HCT116 (cell line): ENCODE results near the gene ACSF2. TPM values are rescaled to one million over a fixed set of nuclear protein-coding genes. Genes with fewer than 3 reads are reported as not detected.

ENCODE experiments used
- ATAC-seq: fragments of 200-7000 bp; cut with Tn5 transposase; 2 replicates; pipeline ENCODE4 v1.9.1; 2020; ENCODE audit warnings: mild to moderate bottlenecking, moderate library complexity
- BruUV-seq: library from RNA; stranded (reverse); fragments of 400-500 nt; replicated peaks from 2 replicates; lab custom pipeline; 2021; lab: Mats Ljungman, UMichigan
- CTCF ChIA-PET: fragments of 300-600 bp; sonication (Branson Sonifier 250); formaldehyde crosslinking; loops from one replicate; lab custom pipeline; 2021; ENCODE audit warnings: antibody characterized with exemption; lab: Charles Lee
- POLR2A ChIA-PET: fragments of 300-600, 350-600 bp; sonication (Branson Sonifier 250); formaldehyde crosslinking; loops from one replicate; lab custom pipeline; 2021; ENCODE audit warnings: antibody characterized with exemption; lab: Charles Lee
- RAD21 ChIA-PET, 2 experiments: fragments of 300-600 bp; sonication (Branson Sonifier 250); formaldehyde crosslinking; loops; one replicate each; lab custom pipeline; 2023; ENCODE audit warnings: low total read pairs in 2 of 2; ENCODE audit not compliant: uncharacterized antibody in 2 of 2, unreplicated experiment in 2 of 2, low non-redundant PET in 1 of 2; lab: Charles Lee
- DNase-seq: peaks from one replicate; pipeline ENCODE4 v3.0.0-alpha.2; 2010; ENCODE audit warnings: low read depth, low spot score
- H2AFZ ChIP-seq: fragments of 200-600 bp; shearing (Covaris generic), sonication (generic); 2 replicates; pipeline ENCODE4 v1.6.1; 2017; ENCODE audit warnings: low read depth, mixed run types, mixed read lengths, antibody characterized with exemption, low read length; ENCODE audit not compliant: poor library complexity, severe bottlenecking
- H3K27ac ChIP-seq: 2 replicates; pipeline ENCODE4 v1.5.1; 2012; ENCODE audit warnings: low read depth, low read length
- H3K27me3 ChIP-seq: fragments of 200-600 bp; sonication (generic); 2 replicates; pipeline ENCODE4 v1.6.1; 2016; ENCODE audit warnings: mixed run types, low read length, mixed read lengths; ENCODE audit not compliant: insufficient read depth
- H3K36me3 ChIP-seq, 2 experiments: fragments of 200-500 bp in 1 of 2; fragments of 200-600 bp in 1 of 2; sonication (Bioruptor generic) in 1 of 2; sonication (generic) in 1 of 2; 2 replicates each; pipeline versions ENCODE4 v1.5.1 to v1.6.1; 2014 to 2016; ENCODE audit warnings: low read length in 2 of 2, inconsistent platforms in 1 of 2, mixed read lengths in 1 of 2, mixed run types in 1 of 2; ENCODE audit not compliant: insufficient read depth in 2 of 2, control insufficient read depth in 1 of 2
- H3K4me1 ChIP-seq, 2 experiments: fragments of 200-600 bp in 1 of 2; sonication (generic) in 1 of 2; 2 replicates each; pipeline versions ENCODE4 v1.5.1 to v1.6.1; 2012 to 2017; ENCODE audit warnings: low read length in 2 of 2, inconsistent platforms in 1 of 2, mild to moderate bottlenecking in 1 of 2, mixed read lengths in 1 of 2, mixed run types in 1 of 2, moderate library complexity in 1 of 2; ENCODE audit not compliant: insufficient read depth in 2 of 2, control insufficient read depth in 1 of 2
- H3K4me2 ChIP-seq: fragments of 200-600 bp; sonication (generic); 2 replicates; pipeline ENCODE4 v1.6.1; 2017; ENCODE audit warnings: mixed run types, low read length, mixed read lengths
- H3K4me3 ChIP-seq, 2 experiments: fragments of 200-600 bp in 1 of 2; sonication (generic) in 1 of 2; replicated peaks in 1 of 2; 2 replicates each; pipeline ENCODE4 v1.5.1; 2011 to 2016; ENCODE audit warnings: low read length in 2 of 2, control low read depth in 1 of 2, low read depth in 1 of 2, mild to moderate bottlenecking in 1 of 2, mixed read lengths in 1 of 2, mixed run types in 1 of 2
- H3K79me2 ChIP-seq: fragments of 200-600 bp; sonication (generic); 2 replicates; pipeline ENCODE4 v1.6.1; 2017; ENCODE audit warnings: mild to moderate bottlenecking, mixed run types, low read length, moderate library complexity, mixed read lengths; ENCODE audit not compliant: insufficient read depth
- H3K9ac ChIP-seq: fragments of 200-600 bp; sonication (generic); 2 replicates; pipeline ENCODE4 v1.6.1; 2016; ENCODE audit warnings: low read length, mixed read lengths
- H3K9me2 ChIP-seq: fragments of 200-600 bp; sonication (generic), shearing (Covaris generic); 2 replicates; pipeline ENCODE4 v1.6.1; 2017; ENCODE audit warnings: mixed run types, mild to moderate bottlenecking, moderate library complexity; ENCODE audit not compliant: insufficient read depth
- H3K9me3 ChIP-seq, 2 experiments: fragments of 200-500 bp in 1 of 2; fragments of 200-600 bp in 1 of 2; sonication (Bioruptor generic) in 1 of 2; sonication (generic) in 1 of 2; 2 replicates each; pipeline ENCODE4 v1.6.1; 2014 to 2017; ENCODE audit warnings: low read length in 2 of 2, mixed read lengths in 2 of 2, inconsistent platforms in 1 of 2, low read depth in 1 of 2, mild to moderate bottlenecking in 1 of 2, mixed run types in 1 of 2, moderate library complexity in 1 of 2; ENCODE audit not compliant: control insufficient read depth in 1 of 2, insufficient read depth in 1 of 2
- H4K20me1 ChIP-seq: fragments of 200-600 bp; sonication (generic), shearing (Covaris generic); 2 replicates; pipeline ENCODE4 v1.6.1; 2017; ENCODE audit warnings: mixed run types, mild to moderate bottlenecking, moderate library complexity; ENCODE audit not compliant: insufficient read depth
- ATF3 ChIP-seq: IDR thresholded peaks from 2 replicates; pipeline ENCODE4 v1.6.1; 2012
- CEBPB ChIP-seq: IDR thresholded peaks from 2 replicates; pipeline ENCODE4 v1.6.1; 2012; ENCODE audit warnings: low read depth
- ELF1 ChIP-seq: IDR thresholded peaks from 2 replicates; pipeline ENCODE4 v1.6.1; 2012; ENCODE audit warnings: low read depth, borderline replicate concordance
- EZH2 ChIP-seq: fragments of 200-600 bp; sonication (generic); IDR thresholded peaks from 2 replicates; pipeline ENCODE4 v1.6.1; 2017; ENCODE audit warnings: antibody characterized with exemption, mixed run types
- EZH2phosphoT487 ChIP-seq: fragments of 200-600 bp; IDR thresholded peaks from 2 replicates; pipeline ENCODE4 v1.6.1; 2018; ENCODE audit warnings: antibody characterized with exemption, borderline replicate concordance
- FOSL1 ChIP-seq: IDR thresholded peaks from 2 replicates; pipeline ENCODE4 v1.6.1; 2012; ENCODE audit warnings: low read depth
- JUND ChIP-seq: IDR thresholded peaks from 2 replicates; pipeline ENCODE4 v1.6.1; 2012
- MAX ChIP-seq: IDR thresholded peaks from 2 replicates; pipeline ENCODE4 v1.6.1; 2012
- POLR2AphosphoS5 ChIP-seq: IDR thresholded peaks from 2 replicates; pipeline ENCODE4 v1.6.1; 2011; ENCODE audit warnings: mild to moderate bottlenecking, low read depth, low read length, moderate library complexity
- RAD21 ChIP-seq: IDR thresholded peaks from 2 replicates; pipeline ENCODE4 v1.6.1; 2012; ENCODE audit warnings: low read depth, mild to moderate bottlenecking
- REST ChIP-seq: IDR thresholded peaks from 2 replicates; pipeline ENCODE4 v1.6.1; 2012; ENCODE audit warnings: low read depth
- SP1 ChIP-seq: IDR thresholded peaks from 2 replicates; pipeline ENCODE4 v1.6.1; 2012; ENCODE audit warnings: low read depth
- TCF7L2 ChIP-seq: IDR thresholded peaks from 2 replicates; pipeline ENCODE4 v1.7.0; 2011; ENCODE audit warnings: borderline replicate concordance, inconsistent platforms; ENCODE audit not compliant: insufficient read depth, insufficient read length; ENCODE audit errors: extremely low read depth
- YY1 ChIP-seq: IDR thresholded peaks from 2 replicates; pipeline ENCODE4 v1.6.1; 2011; ENCODE audit warnings: low read length, low read depth, moderate library complexity, mild to moderate bottlenecking; ENCODE audit not compliant: insufficient replicate concordance; ENCODE audit errors: extremely low read depth
- ZBTB33 ChIP-seq: IDR thresholded peaks from 2 replicates; pipeline ENCODE4 v1.6.1; 2011; ENCODE audit warnings: mild to moderate bottlenecking, low read length, moderate library complexity; ENCODE audit not compliant: insufficient replicate concordance; ENCODE audit errors: extremely low read depth
- intact Hi-C: fragments of 100-400 bp; cut with micrococcal nuclease; formaldehyde crosslinking; loops from 2 replicates; pipeline ENCODE4 v1.10.0; 2022
- total RNA-seq: library from RNA; stranded (reverse); gene quantifications from one replicate; pipeline ENCODE4 v1.2.1, GENCODE V29; 2021; ENCODE audit not compliant: unreplicated experiment

ACSF2 gene
- total RNA-seq, 1 experiment from 2014 or later, result 52.4 TPM

- no peak for TF ChIP-seq YY1
- no peak for TF ChIP-seq SP1
- TF ChIP-seq RAD21, result no peak
- TF ChIP-seq REST, result no peak
- TF ChIP-seq ATF3, result no peak
- TF ChIP-seq TCF7L2, result no peak
- no peak for TF ChIP-seq MAX
- no peak for TF ChIP-seq ELF1
- no peak for TF ChIP-seq EZH2
- no peak for TF ChIP-seq FOSL1
- no peak for TF ChIP-seq EZH2phosphoT487
- TF ChIP-seq POLR2AphosphoS5, result no peak
- no peak for TF ChIP-seq ZBTB33
- no peak for TF ChIP-seq JUND
- TF ChIP-seq CEBPB, result no peak
- TF ChIP-seq, all 23 proteins: peak for 0
- ChIA-PET POLR2A (no interaction called here), RAD21 (no interaction called here), CTCF (no interaction called here)
- Histone ChIP-seq H3K36me3 (no peaks in the 10 kb centered on the region), H2AFZ (no peak overlapping the region), H3K9ac (no peak overlapping the region), H3K79me2 (no peaks in the 10 kb centered on the region), H3K27ac (no peak overlapping the region), H4K20me1 (no peaks in the 10 kb centered on the region), H3K4me1 (peaks cover 21 to 45% of the 10 kb centered on the region in 2 experiments), H3K9me3 (no peaks in the 10 kb centered on the region), H3K4me3 (no peak overlapping the region), H3K27me3 (no peaks in the 10 kb centered on the region), H3K4me2 (no peak overlapping the region), H3K9me2 (no peaks in the 10 kb centered on the region)
- intact Hi-C loops, result no loop called here
- no TSS peak for BruUV-seq
- DNase-seq (no peak), ATAC-seq (no peak)
Measured at GRCh38 chr17:50453901-50454300, 27.9 kb downstream of the ACSF2 start.
